Stimulated activated CD8-positive, alpha-beta memory T cell treated with anti-CD3 and anti-CD28 coated beads, Interleukin-7, amount 100 ng/mL, for 4 hours (primary cell): Measurements from ENCODE around the gene TBX15.
"Not testable (repeated sequence)": the region's sequence is repeated elsewhere in the genome, so short reads cannot be mapped to it uniquely, and the experiment has no call there.

Source experiments
- DNase-seq, 2 donors: peaks; one replicate each; pipeline ENCODE4 v3.0.0-alpha.2; 2020; ENCODE audit warnings: low read depth in 2 of 2

Gene TBX15

GRCh38 chr1:118926261-118926660 lies 61.9 kb downstream of the TBX15 start:
- DNase-seq, result no peak

- no peak for DNase-seq
Measured at GRCh38 chr1:118925651-118926050, 62.5 kb downstream of the TBX15 start.

- DNase-seq, result no peak
Measured at GRCh38 chr1:118923319-118923718, 64.8 kb downstream of the TBX15 start.

- no peak for DNase-seq
Measured at GRCh38 chr1:118921994-118922393, 66.1 kb downstream of the TBX15 start.

- DNase-seq, result no peak
Measured at GRCh38 chr1:118920124-118920717, 67.9 kb downstream of the TBX15 start.

GRCh38 chr1:118918940-118919259 lies 69.2 kb downstream of the TBX15 start:
- no peak for DNase-seq

- DNase-seq, result no peak
Measured at GRCh38 chr1:118918230-118918939, 69.8 kb downstream of the TBX15 start.

GRCh38 chr1:118916346-118916745 lies 71.8 kb downstream of the TBX15 start:
- not testable (repeated sequence) for DNase-seq

GRCh38 chr1:118914379-118915161 lies 73.6 kb downstream of the TBX15 start:
- DNase-seq, result no peak

- DNase-seq, result no peak
Measured at GRCh38 chr1:118913818-118914217, 74.3 kb downstream of the TBX15 start.

GRCh38 chr1:118912574-118912973 lies 75.6 kb downstream of the TBX15 start:
- no peak for DNase-seq

GRCh38 chr1:118911571-118911970 lies 76.6 kb downstream of the TBX15 start:
- DNase-seq, result no peak

GRCh38 chr1:118907466-118907865 lies 80.7 kb downstream of the TBX15 start:
- no peak for DNase-seq

- no peak for DNase-seq
Measured at GRCh38 chr1:118905671-118906070, 82.5 kb downstream of the TBX15 start.

GRCh38 chr1:118905196-118905595 lies 82.9 kb downstream of the TBX15 start:
- DNase-seq, result no peak

- no peak for DNase-seq
Measured at GRCh38 chr1:118902711-118903191, 85.4 kb downstream of the TBX15 start.

GRCh38 chr1:118902299-118902698 lies 85.8 kb downstream of the TBX15 start:
- DNase-seq, result no peak

- no peak for DNase-seq
Measured at GRCh38 chr1:118900643-118901440, 87.3 kb downstream of the TBX15 start.

GRCh38 chr1:118899340-118899739 lies 88.8 kb downstream of the TBX15 start:
- DNase-seq, result no peak

- no peak for DNase-seq
Measured at GRCh38 chr1:118898712-118899111, 89.4 kb downstream of the TBX15 start.

- DNase-seq, result no peak
Measured at GRCh38 chr1:118896416-118896815, 91.7 kb downstream of the TBX15 start.

GRCh38 chr1:118894836-118895235 lies 93.3 kb downstream of the TBX15 start:
- DNase-seq, result no peak
